CD14-positive monocyte (primary cell): ENCODE data around the gene SRMS. TPM values are rescaled to one million over a fixed set of nuclear protein-coding genes. Genes with fewer than 3 reads are reported as not detected.
A peak's percentile ranks its signal among the peaks of the same experiment; 100 is the strongest.

Experiments
- DNase-seq, 3 donors: peaks; one replicate each; pipeline ENCODE4 v3.0.0-alpha.2; 2011 to 2022
- H2AFZ ChIP-seq: 2 replicates; pipeline ENCODE4 v1.6.0; 2012; ENCODE audit warnings: mild to moderate bottlenecking, low read depth, low read length, inconsistent platforms; ENCODE audit not compliant: insufficient read depth, poor library complexity, severe bottlenecking
- H3K27ac ChIP-seq, 2 donors: 1 replicate in 1 of 2; 2 replicates in 1 of 2; pipeline ENCODE4 v1.5.1; 2012 to 2013; ENCODE audit warnings: low read length in 2 of 2, control low read depth in 1 of 2, inconsistent platforms in 1 of 2, low read depth in 1 of 2, mild to moderate bottlenecking in 1 of 2
- H3K27me3 ChIP-seq, 2 donors: one replicate each; pipeline versions ENCODE4 v1.6.0 to v1.6.1; 2011 to 2013; ENCODE audit warnings: low read length in 2 of 2; ENCODE audit not compliant: control insufficient read depth in 2 of 2, insufficient read depth in 2 of 2
- H3K36me3 ChIP-seq, 2 donors: replicated peaks in 1 of 2; 1 replicate in 1 of 2; 2 replicates in 1 of 2; pipeline versions ENCODE4 v1.5.1 to v1.6.1; 2012 to 2013; ENCODE audit warnings: low read length in 2 of 2, control low read depth in 1 of 2, inconsistent platforms in 1 of 2, mild to moderate bottlenecking in 1 of 2; ENCODE audit not compliant: insufficient read depth in 2 of 2, control insufficient read depth in 1 of 2
- H3K4me1 ChIP-seq, 2 donors: 1 replicate in 1 of 2; 2 replicates in 1 of 2; pipeline versions ENCODE4 v1.5.1 to v1.6.1; 2012 to 2013; ENCODE audit warnings: low read length in 2 of 2, control low read depth in 1 of 2, inconsistent platforms in 1 of 2, mild to moderate bottlenecking in 1 of 2, moderate library complexity in 1 of 2; ENCODE audit not compliant: insufficient read depth in 2 of 2, control insufficient read depth in 1 of 2
- H3K4me2 ChIP-seq: replicated peaks from 2 replicates; pipeline ENCODE3; 2012; ENCODE audit warnings: low read length, moderate library complexity, mild to moderate bottlenecking; ENCODE audit not compliant: poor library complexity, severe bottlenecking; ENCODE audit errors: extremely low read depth
- H3K4me3 ChIP-seq, 3 experiments: fragments of 200-600 bp in 1 of 3; sonication (generic) in 1 of 3; replicated peaks in 1 of 3; 1 replicate in 2 of 3; 2 replicates in 1 of 3; pipeline ENCODE4 v1.5.1; 2011 to 2013; ENCODE audit warnings: low read length in 3 of 3, mild to moderate bottlenecking in 3 of 3, control low read depth in 2 of 3, low read depth in 2 of 3, inconsistent platforms in 1 of 3, moderate library complexity in 1 of 3
- H3K79me2 ChIP-seq: 2 replicates; pipeline ENCODE4 v1.6.0; 2012; ENCODE audit warnings: mild to moderate bottlenecking, control low read depth, inconsistent platforms, low read length, moderate library complexity; ENCODE audit not compliant: insufficient read depth
- H3K9ac ChIP-seq: 2 replicates; pipeline ENCODE4 v1.6.0; 2017; ENCODE audit warnings: low read length, mild to moderate bottlenecking; ENCODE audit not compliant: insufficient read depth, poor library complexity, severe bottlenecking
- H3K9me3 ChIP-seq, 2 donors: replicated peaks in 1 of 2; 1 replicate in 1 of 2; 2 replicates in 1 of 2; pipeline versions ENCODE4 v1.5.1 to v1.6.1; 2012 to 2013; ENCODE audit warnings: low read length in 2 of 2, control low read depth in 1 of 2; ENCODE audit not compliant: control insufficient read depth in 1 of 2, insufficient read depth in 1 of 2
- H4K20me1 ChIP-seq: 2 replicates; pipeline ENCODE4 v1.6.0; 2012; ENCODE audit warnings: mild to moderate bottlenecking, low read length, control low read depth, moderate library complexity; ENCODE audit not compliant: insufficient read depth
- H3K27ac Mint-ChIP-seq, 7 donors: one replicate each; pipeline ENCODE4 v1.8.0; 2020; ENCODE audit warnings: mild to moderate bottlenecking in 7 of 7, mixed read lengths in 7 of 7, moderate library complexity in 6 of 7, inconsistent platforms in 2 of 7
- H3K27me3 Mint-ChIP-seq, 3 donors: one replicate each; pipeline ENCODE4 v1.8.0; 2021 to 2022; ENCODE audit warnings: low read depth in 3 of 3, mild to moderate bottlenecking in 3 of 3, mixed read lengths in 3 of 3, moderate library complexity in 3 of 3, inconsistent platforms in 1 of 3
- H3K36me3 Mint-ChIP-seq, 2 donors: one replicate each; pipeline ENCODE4 v1.8.0; 2020; ENCODE audit warnings: mixed read lengths in 2 of 2, inconsistent platforms in 1 of 2, mild to moderate bottlenecking in 1 of 2
- H3K4me1 Mint-ChIP-seq: one replicate; pipeline ENCODE4 v1.8.0; 2020; ENCODE audit warnings: mild to moderate bottlenecking, mixed read lengths
- H3K4me3 Mint-ChIP-seq, 2 donors: one replicate each; pipeline ENCODE4 v1.8.0; 2020; ENCODE audit warnings: mild to moderate bottlenecking in 2 of 2, mixed read lengths in 2 of 2, moderate library complexity in 1 of 2
- H3K9me3 Mint-ChIP-seq, 7 donors: one replicate each; pipeline ENCODE4 v1.8.0; 2020 to 2022; ENCODE audit warnings: mixed read lengths in 7 of 7, mild to moderate bottlenecking in 6 of 7, moderate library complexity in 6 of 7, inconsistent platforms in 2 of 7
- WGBS: methylation state at CpG from one replicate; pipeline ENCODE4 v1.1.5; 2013; ENCODE audit warnings: missing lambda C conversion rate; ENCODE audit not compliant: insufficient coverage; 5-methylcytosine and 5-hydroxymethylcytosine counted together
- intact Hi-C, 2 donors: fragments of 100-400 bp; cut with micrococcal nuclease; formaldehyde crosslinking; loops; one replicate each; pipeline versions ENCODE4 v1.15.0 to v1.15.1; 2023
- polyA plus RNA-seq, 3 donors: library from polyadenylated mRNA; depleted of rRNA in 1 of 3; unstranded in 2 of 3; stranded (reverse) in 1 of 3; fragments of 300-500 nt in 2 of 3; fragments of >200 nt in 1 of 3; fragmentation: Illumina TruSeq in 2 of 3; gene quantifications; 1 replicate in 2 of 3; 2 replicates in 1 of 3; pipeline ENCODE4 v1.2.3, GENCODE V29; 2012 to 2021
- TF ChIP-seq, protein P1 (sequence below): fragments of 200-600 bp; IDR thresholded peaks from one replicate; pipeline ENCODE4 v1.8.0; 2022; ENCODE audit warnings: antibody characterized with exemption, mild to moderate bottlenecking

Gene SRMS
- polyA plus RNA-seq, 3 donors: not detected

DNA sequence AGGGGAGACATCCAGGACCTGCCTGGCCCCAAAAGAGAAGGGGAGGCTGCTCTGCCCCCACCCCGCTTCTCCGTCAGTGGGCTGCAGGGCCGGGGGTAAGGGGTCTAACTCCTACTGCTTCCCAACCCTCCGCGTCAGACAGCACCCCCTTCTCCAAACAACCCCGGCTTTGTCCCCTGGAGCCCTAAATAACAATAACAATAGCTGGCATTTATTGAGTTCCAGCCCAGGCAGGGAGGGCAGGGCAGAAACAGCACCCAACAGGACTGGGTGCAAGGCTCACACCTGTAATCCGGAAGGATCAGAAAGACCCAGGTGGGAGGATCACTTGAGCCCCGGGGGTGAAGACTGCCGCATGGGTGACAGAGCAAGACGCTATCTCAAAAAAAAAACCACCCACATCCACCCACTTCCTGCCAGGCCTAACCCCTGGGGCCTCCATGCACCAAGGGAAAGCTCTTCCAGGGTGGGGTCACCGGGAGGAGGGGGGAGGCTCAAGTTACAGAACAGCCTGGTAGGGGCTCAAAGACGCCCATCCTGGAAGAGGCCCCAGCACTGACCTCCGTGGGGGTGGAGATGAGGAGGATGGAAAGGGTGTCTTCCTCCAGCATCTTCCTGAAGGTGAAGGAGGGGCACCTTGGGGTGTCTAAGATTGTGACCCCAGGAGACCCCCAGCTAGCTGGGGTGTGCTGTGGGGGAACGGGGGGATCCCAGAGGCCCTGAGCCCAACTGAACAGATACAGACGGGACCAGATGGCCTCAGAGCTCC lies 5.1 kb upstream of the SRMS start:
- intact Hi-C loops: no loop called here
- Histone ChIP-seq H2AFZ (no peak overlapping the region), H3K36me3 (no peaks in the 10 kb centered on the region), H4K20me1 (peaks cover 25% of the 10 kb centered on the region), H3K27me3 (peaks cover 2 to 68% of the 10 kb centered on the region in 2 donors), H3K4me1 (peaks cover 15 to 22% of the 10 kb centered on the region in 2 donors), H3K4me3 (no peak overlapping the region), H3K9me3 (peaks cover 0 to 7% of the 10 kb centered on the region in 2 donors), H3K27ac (no peak overlapping the region), H3K4me2 (peak overlapping the region; percentile 81), H3K79me2 (no peaks in the 10 kb centered on the region), H3K9ac (no peak overlapping the region)
- peaks cover 53 to 93% (median 73%) of the 10 kb centered on the region in 3 donors for H3K27me3 Mint-ChIP-seq
- H3K4me1 Mint-ChIP-seq: peaks cover 10% of the 10 kb centered on the region
- peaks cover 0 to 2% of the 10 kb centered on the region in 2 donors for H3K36me3 Mint-ChIP-seq
- DNase-seq: no peak
- 35% methylated on average over 6 of the region's 15 CpGs for WGBS
- TF ChIP-seq, protein P1, sequence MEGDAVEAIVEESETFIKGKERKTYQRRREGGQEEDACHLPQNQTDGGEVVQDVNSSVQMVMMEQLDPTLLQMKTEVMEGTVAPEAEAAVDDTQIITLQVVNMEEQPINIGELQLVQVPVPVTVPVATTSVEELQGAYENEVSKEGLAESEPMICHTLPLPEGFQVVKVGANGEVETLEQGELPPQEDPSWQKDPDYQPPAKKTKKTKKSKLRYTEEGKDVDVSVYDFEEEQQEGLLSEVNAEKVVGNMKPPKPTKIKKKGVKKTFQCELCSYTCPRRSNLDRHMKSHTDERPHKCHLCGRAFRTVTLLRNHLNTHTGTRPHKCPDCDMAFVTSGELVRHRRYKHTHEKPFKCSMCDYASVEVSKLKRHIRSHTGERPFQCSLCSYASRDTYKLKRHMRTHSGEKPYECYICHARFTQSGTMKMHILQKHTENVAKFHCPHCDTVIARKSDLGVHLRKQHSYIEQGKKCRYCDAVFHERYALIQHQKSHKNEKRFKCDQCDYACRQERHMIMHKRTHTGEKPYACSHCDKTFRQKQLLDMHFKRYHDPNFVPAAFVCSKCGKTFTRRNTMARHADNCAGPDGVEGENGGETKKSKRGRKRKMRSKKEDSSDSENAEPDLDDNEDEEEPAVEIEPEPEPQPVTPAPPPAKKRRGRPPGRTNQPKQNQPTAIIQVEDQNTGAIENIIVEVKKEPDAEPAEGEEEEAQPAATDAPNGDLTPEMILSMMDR: no peak
- peaks cover 2 to 11% (median 6%) of the 10 kb centered on the region in 7 donors for H3K9me3 Mint-ChIP-seq
- H3K27ac Mint-ChIP-seq: peak overlapping the region in 3 of 7 donors; percentile 11 to 78 (median 32)
- peak overlapping the region in 1 of 2 donors; percentile 55 for H3K4me3 Mint-ChIP-seq

DNA sequence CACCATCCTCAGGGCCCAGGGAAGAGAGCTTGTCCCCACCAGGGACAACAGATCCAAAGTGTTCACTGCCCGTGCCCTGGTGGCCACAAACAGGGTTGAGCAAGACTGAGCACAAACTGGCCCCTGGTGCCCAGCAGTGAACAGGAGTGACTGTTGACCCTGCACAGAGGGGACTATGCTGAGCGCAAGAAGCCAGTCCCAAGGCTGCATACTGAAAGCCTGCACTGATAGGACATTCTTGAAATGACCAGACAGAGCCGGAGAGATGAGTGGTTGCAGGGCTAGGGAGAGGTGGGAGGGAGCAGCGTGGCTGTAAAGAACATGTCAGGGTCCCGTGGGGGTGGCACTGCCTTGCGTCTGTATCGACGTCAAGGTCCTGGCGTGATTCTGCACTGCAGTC lies 3.5 kb upstream of the SRMS start:
- WGBS: 92% methylated on average over 9 of the region's 9 CpGs
- H3K4me3 Mint-ChIP-seq: peak overlapping the region in 1 of 2 donors; percentile 7
- H3K4me2 ChIP-seq: no peak overlapping the region
- intact Hi-C loops: no loop called here
- peaks cover 15 to 22% of the 10 kb centered on the region in 2 donors for H3K4me1 ChIP-seq
- H3K9me3 ChIP-seq: peaks cover 0 to 7% of the 10 kb centered on the region in 2 donors
- no peak overlapping the region for H3K4me3 ChIP-seq
- peaks cover 16% of the 10 kb centered on the region for H4K20me1 ChIP-seq
- H3K27ac ChIP-seq: no peak overlapping the region
- H3K27me3 Mint-ChIP-seq: peaks cover 52 to 95% (median 69%) of the 10 kb centered on the region in 3 donors
- H3K27ac Mint-ChIP-seq: no peak overlapping the region
- peaks cover 2 to 11% (median 6%) of the 10 kb centered on the region in 7 donors for H3K9me3 Mint-ChIP-seq
- no peak for DNase-seq
- TF ChIP-seq, protein P1: no peak
- H3K27me3 ChIP-seq: peaks cover 2 to 69% of the 10 kb centered on the region in 2 donors
- no peak overlapping the region for H2AFZ ChIP-seq
- H3K4me1 Mint-ChIP-seq: peaks cover 10% of the 10 kb centered on the region
- no peaks in the 10 kb centered on the region for H3K79me2 ChIP-seq
- H3K36me3 Mint-ChIP-seq: no peaks in the 10 kb centered on the region
- H3K9ac ChIP-seq: no peak overlapping the region
- H3K36me3 ChIP-seq: no peaks in the 10 kb centered on the region
